Measurements from ENCODE around the gene BPIFB6.

GRCh38 chr20:33083544-33084340 lies 52.3 kb downstream of the BPIFB6 start:
- TF ChIP-seq REST (IDR thresholded peaks at IDR 0.05; ENCODE audit: insufficient read depth in 1 of 2, low read depth in 2 of 2, low read length in 2 of 2) (no peak), POLR2AphosphoS5 (IDR thresholded peaks at IDR 0.05; ENCODE audit: low read depth, low read length) (no peak), TAF1 (IDR thresholded peaks at IDR 0.05; ENCODE audit: borderline replicate concordance, insufficient read depth, low read length) (no peak), FOXP2 (optimal IDR thresholded peaks at IDR 0.05; ENCODE audit: borderline replicate concordance, extremely low read depth, extremely low read length, insufficient read depth) (no peak), SIN3A (IDR thresholded peaks at IDR 0.05; ENCODE audit: borderline replicate concordance, insufficient read depth, low read length) (no peak)

Measured in PFSK-1 (cell line).